ENCODE measurements around the gene NDUFA8.

DNA sequence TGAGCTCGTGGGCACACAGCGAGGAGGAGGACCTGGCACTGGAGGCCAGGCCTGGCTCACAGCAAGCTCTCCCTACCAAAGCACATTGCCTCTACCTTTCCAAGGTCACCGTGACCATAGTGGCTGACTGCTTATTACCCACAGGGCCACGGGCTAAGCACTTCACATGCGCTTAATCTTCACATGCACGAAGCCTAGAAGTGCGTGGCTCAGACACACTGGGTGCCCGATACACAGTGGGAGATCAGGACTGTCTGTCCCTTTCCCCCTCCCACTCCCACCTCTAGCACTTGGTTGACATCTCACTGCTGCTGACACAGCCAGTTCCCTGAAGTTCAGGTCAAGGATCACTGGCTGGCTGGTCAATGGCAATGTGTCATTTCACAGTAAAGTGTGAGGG lies 45.6 kb upstream of the NDUFA8 start:
- TF ChIP-seq, protein P1, sequence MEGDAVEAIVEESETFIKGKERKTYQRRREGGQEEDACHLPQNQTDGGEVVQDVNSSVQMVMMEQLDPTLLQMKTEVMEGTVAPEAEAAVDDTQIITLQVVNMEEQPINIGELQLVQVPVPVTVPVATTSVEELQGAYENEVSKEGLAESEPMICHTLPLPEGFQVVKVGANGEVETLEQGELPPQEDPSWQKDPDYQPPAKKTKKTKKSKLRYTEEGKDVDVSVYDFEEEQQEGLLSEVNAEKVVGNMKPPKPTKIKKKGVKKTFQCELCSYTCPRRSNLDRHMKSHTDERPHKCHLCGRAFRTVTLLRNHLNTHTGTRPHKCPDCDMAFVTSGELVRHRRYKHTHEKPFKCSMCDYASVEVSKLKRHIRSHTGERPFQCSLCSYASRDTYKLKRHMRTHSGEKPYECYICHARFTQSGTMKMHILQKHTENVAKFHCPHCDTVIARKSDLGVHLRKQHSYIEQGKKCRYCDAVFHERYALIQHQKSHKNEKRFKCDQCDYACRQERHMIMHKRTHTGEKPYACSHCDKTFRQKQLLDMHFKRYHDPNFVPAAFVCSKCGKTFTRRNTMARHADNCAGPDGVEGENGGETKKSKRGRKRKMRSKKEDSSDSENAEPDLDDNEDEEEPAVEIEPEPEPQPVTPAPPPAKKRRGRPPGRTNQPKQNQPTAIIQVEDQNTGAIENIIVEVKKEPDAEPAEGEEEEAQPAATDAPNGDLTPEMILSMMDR (IDR thresholded peaks at IDR 0.05), result no peak
- TF ChIP-seq CHD2 (IDR thresholded peaks at IDR 0.05; ENCODE audit: low read length, partially characterized antibody) (no peak), TAF1 (IDR thresholded peaks at IDR 0.05; ENCODE audit: borderline replicate concordance, low read depth, low read length) (no peak), NRF1 (IDR thresholded peaks at IDR 0.05; ENCODE audit: low read depth, low read length) (no peak), MXI1 (IDR thresholded peaks at IDR 0.05; ENCODE audit: low read depth, low read length) (no peak), SIN3A (IDR thresholded peaks at IDR 0.05; ENCODE audit: borderline replicate concordance, low read depth, low read length) (no peak), EP300 (IDR thresholded peaks at IDR 0.05; ENCODE audit: borderline replicate concordance in 1 of 2, low read depth in 1 of 2, low read length in 1 of 2) (no peak), RFX5 (IDR thresholded peaks at IDR 0.05; ENCODE audit: low read length) (no peak), RAD21 (IDR thresholded peaks at IDR 0.05; ENCODE audit: low read length) (no peak), RCOR1 (IDR thresholded peaks at IDR 0.05; ENCODE audit: low read length) (no peak), POLR2AphosphoS5 (IDR thresholded peaks at IDR 0.05; ENCODE audit: low read depth, low read length) (no peak), GATA2 (CRISPR knock-in tag; IDR thresholded peaks at IDR 0.05) (no peak)
- TF ChIP-seq, protein P2, sequence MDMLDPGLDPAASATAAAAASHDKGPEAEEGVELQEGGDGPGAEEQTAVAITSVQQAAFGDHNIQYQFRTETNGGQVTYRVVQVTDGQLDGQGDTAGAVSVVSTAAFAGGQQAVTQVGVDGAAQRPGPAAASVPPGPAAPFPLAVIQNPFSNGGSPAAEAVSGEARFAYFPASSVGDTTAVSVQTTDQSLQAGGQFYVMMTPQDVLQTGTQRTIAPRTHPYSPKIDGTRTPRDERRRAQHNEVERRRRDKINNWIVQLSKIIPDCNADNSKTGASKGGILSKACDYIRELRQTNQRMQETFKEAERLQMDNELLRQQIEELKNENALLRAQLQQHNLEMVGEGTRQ (IDR thresholded peaks at IDR 0.05; ENCODE audit: borderline replicate concordance, low read depth, low read length), result no peak

Data from SK-N-SH (cell line).